Osteocyte (in vitro differentiated cells): ENCODE measurements around the gene NPAS2. TPM values are rescaled to one million over a fixed set of nuclear protein-coding genes. Genes with fewer than 3 reads are reported as not detected.

ENCODE experiments used
- DNase-seq: peaks from one replicate; pipeline ENCODE4 v3.0.0; 2021; ENCODE audit warnings: mixed read lengths; ENCODE audit not compliant: unreplicated experiment; ENCODE audit errors: extremely low spot score
- H3K27ac Mint-ChIP-seq: one replicate; pipeline ENCODE4 v1.8.0; 2021; ENCODE audit warnings: mild to moderate bottlenecking, mixed read lengths; ENCODE audit not compliant: unreplicated experiment
- H3K27me3 Mint-ChIP-seq: one replicate; pipeline ENCODE4 v1.8.0; 2021; ENCODE audit warnings: mixed read lengths; ENCODE audit not compliant: unreplicated experiment
- H3K36me3 Mint-ChIP-seq: one replicate; pipeline ENCODE4 v1.8.0; 2021; ENCODE audit warnings: mixed read lengths; ENCODE audit not compliant: unreplicated experiment
- H3K4me1 Mint-ChIP-seq: one replicate; pipeline ENCODE4 v1.8.0; 2021; ENCODE audit warnings: mixed read lengths; ENCODE audit not compliant: unreplicated experiment
- H3K4me3 Mint-ChIP-seq: one replicate; pipeline ENCODE4 v1.8.0; 2021; ENCODE audit warnings: mild to moderate bottlenecking, moderate library complexity, mixed read lengths; ENCODE audit not compliant: unreplicated experiment
- H3K9me3 Mint-ChIP-seq: one replicate; pipeline ENCODE4 v1.8.0; 2021; ENCODE audit warnings: mixed read lengths; ENCODE audit not compliant: unreplicated experiment
- CTCF ChIP-seq: fragments of 200-600 bp; sonication (generic); IDR thresholded peaks from 2 replicates; pipeline ENCODE4 v1.5.0; 2021; ENCODE audit warnings: antibody characterized with exemption, mild to moderate bottlenecking, moderate library complexity
- total RNA-seq: library from RNA; stranded (reverse); gene quantifications from 2 replicates; pipeline ENCODE4 v1.2.1, GENCODE V29; 2021

The NPAS2 gene
- total RNA-seq, 1 donor from 2014 or later: 16.6 TPM

DNA sequence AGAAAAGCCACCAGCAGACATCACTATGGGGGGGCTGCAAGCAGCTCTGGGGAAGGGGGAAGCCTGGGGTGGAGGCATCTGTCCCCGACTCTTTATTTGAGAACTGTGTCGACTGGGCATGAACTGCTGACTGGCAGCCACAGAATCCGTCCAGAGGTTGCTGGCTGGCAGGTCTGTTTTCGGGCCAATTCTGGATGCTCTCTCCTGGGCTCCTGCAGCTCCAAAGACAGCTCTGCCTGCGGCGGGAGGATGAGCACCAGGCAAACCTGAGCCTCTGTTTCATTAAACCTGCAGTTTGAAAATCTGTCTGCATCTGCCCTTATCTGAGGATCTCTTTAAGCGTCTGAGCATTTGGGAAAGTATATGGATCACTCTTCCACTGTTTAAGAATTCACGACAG lies 147.8 kb downstream of the NPAS2 start:
- H3K27me3 Mint-ChIP-seq: no peaks in the 10 kb centered on the region
- H3K4me3 Mint-ChIP-seq: no peak overlapping the region
- H3K4me1 Mint-ChIP-seq: no peaks in the 10 kb centered on the region
- no peak for TF ChIP-seq CTCF
- H3K36me3 Mint-ChIP-seq: peaks cover 24% of the 10 kb centered on the region
- H3K27ac Mint-ChIP-seq: no peak overlapping the region
- DNase-seq: no peak
- no peaks in the 10 kb centered on the region for H3K9me3 Mint-ChIP-seq

DNA sequence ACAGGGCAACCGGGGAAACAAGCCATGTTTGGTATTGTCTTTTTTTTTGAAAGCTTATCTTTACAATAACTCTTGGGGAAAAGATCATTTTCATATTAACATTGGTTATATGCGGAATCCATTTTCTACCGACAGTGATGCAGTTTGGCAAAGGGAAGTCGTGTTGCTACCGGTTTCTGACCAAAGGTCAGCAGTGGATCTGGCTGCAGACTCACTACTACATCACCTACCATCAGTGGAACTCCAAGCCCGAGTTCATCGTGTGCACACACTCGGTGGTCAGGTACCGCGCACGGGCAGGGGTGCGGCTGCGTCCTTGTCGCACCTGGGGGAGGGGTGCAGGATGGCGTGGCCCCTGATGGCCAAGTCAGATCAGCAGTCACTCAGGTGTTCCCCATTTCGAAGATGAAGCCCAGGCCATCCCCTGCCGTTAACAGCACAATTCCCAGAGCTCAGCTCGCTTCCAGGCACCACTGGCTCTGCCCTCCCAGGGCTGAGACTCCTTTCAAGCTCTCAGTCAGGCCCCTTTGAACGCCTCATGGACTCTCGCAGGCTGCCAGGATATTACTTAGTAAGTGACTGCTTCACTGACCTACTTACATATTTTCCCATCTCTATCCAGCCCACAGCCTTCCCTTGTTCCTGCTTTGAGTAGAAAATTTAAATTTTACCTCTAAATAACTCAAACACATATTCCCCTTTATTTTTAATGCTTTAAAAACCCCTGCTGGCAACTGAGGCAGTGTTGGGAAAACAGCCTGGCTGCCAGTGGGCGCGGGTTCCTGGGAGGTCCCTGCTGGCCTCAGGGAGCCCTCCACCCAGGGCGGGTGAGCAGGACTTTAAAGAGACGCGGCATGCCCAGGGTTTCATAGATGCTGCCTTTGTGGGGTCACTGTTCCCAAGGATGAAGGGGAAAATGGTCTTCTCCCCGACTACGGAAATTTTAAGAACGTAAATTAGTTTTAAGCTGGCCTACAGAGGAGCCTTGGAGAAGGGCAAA lies 148.5 kb downstream of the NPAS2 start:
- Mint-ChIP-seq H3K36me3 (peaks cover 27% of the 10 kb centered on the region), H3K9me3 (no peaks in the 10 kb centered on the region), H3K27me3 (no peaks in the 10 kb centered on the region), H3K4me1 (no peaks in the 10 kb centered on the region), H3K4me3 (no peak overlapping the region), H3K27ac (no peak overlapping the region)
- TF ChIP-seq CTCF: no peak
- no peak for DNase-seq

- H3K4me3 Mint-ChIP-seq: no peak overlapping the region
- DNase-seq: no peak
These were observed 150.1 kb downstream of the NPAS2 start for GRCh38 chr2:100969998-100970397.

DNA sequence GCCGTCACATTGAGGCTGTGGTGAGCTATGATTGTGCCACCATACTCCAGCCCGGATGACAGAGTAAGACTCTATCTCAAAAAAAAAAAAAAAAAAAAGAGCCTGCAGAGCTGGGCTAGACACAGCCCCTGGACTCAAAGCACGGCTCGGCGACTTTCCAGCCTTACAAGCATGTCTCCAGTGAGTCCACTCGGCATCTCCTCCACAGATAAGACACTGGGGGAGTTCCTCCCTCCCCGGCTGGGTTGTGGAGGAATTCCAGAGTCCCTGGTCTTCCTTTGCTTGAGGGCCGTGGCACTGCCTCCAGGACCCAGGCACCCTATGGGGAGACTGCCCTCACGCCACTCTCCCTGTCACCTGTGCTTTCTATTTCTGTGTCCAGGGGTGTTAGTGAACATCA lies 151.3 kb downstream of the NPAS2 start:
- Mint-ChIP-seq H3K9me3 (no peaks in the 10 kb centered on the region), H3K27me3 (no peaks in the 10 kb centered on the region), H3K36me3 (peaks cover 28% of the 10 kb centered on the region), H3K4me1 (no peaks in the 10 kb centered on the region), H3K27ac (no peak overlapping the region), H3K4me3 (no peak overlapping the region)
- no peak for TF ChIP-seq CTCF
- DNase-seq: no peak

More at GRCh38 chr2:100969998-100970397, 150.1 kb downstream of the NPAS2 start:
- Mint-ChIP-seq H3K4me1 (no peaks in the 10 kb centered on the region), H3K36me3 (peaks cover 33% of the 10 kb centered on the region), H3K9me3 (no peaks in the 10 kb centered on the region), H3K27me3 (no peaks in the 10 kb centered on the region), H3K27ac (no peak overlapping the region)
- no peak for TF ChIP-seq CTCF

- TF ChIP-seq CTCF: no peak
- no peaks in the 10 kb centered on the region for H3K9me3 Mint-ChIP-seq
- no peak for DNase-seq
- H3K27ac Mint-ChIP-seq: no peak overlapping the region
- H3K27me3 Mint-ChIP-seq: no peaks in the 10 kb centered on the region
- peaks cover 36% of the 10 kb centered on the region for H3K36me3 Mint-ChIP-seq
- peaks cover 5% of the 10 kb centered on the region for H3K4me1 Mint-ChIP-seq
- H3K4me3 Mint-ChIP-seq: no peak overlapping the region
These were observed 152.5 kb downstream of the NPAS2 start for GRCh38 chr2:100972452-100972851.
